Measurements from ENCODE around the gene SSBP4. TPM values are rescaled to one million over a fixed set of nuclear protein-coding genes. Genes with fewer than 3 reads are reported as not detected.

Gene SSBP4
- total and polyA plus RNA-seq, 2 experiments from 2014 or later = 72.6 to 156 TPM

- Histone ChIP-seq H3K36me3 (replicated peaks; ENCODE audit: insufficient read depth, low read depth) (no peaks in the 10 kb centered on the region), H4K20me1 (ENCODE audit: insufficient read depth, poor library complexity, severe bottlenecking) (peaks cover 40% of the 10 kb centered on the region), H3K9me3 (ENCODE audit: low read depth) (no peaks in the 10 kb centered on the region), H3K27me3 (no peaks in the 10 kb centered on the region), H3K27ac (no peak overlapping the region), H3K79me2 (peaks cover 65% of the 10 kb centered on the region), H3K4me3 (no peak overlapping the region), H2AFZ (no peak overlapping the region), H3K4me1 (ENCODE audit: insufficient read depth) (peaks cover 39% of the 10 kb centered on the region), H3K9me2 (replicated peaks; ENCODE audit: insufficient read depth) (no peaks in the 10 kb centered on the region), H3K4me2 (no peak overlapping the region)
- no peak for DNase-seq (ENCODE audit: low spot score)
- TF ChIP-seq EZH2phosphoT487 (IDR thresholded peaks at IDR 0.05; ENCODE audit: low read depth, severe bottlenecking, unreplicated experiment) (no peak), CTCF (IDR thresholded peaks at IDR 0.05; ENCODE audit: poor library complexity) (no peak), EZH2 (IDR thresholded peaks at IDR 0.05; ENCODE audit: borderline replicate concordance) (no peak)
- WGBS (ENCODE audit: low lambda C conversion rate, missing lambda C conversion rate) = 89% methylated on average over 18 of the region's 18 CpGs
These were observed 6.6 kb downstream of the SSBP4 start for GRCh38 chr19:18425515-18426415.

GRCh38 chr19:18426416-18426767 is 7.2 kb downstream of the SSBP4 start:
- Histone ChIP-seq H3K27ac (no peak overlapping the region), H2AFZ (no peak overlapping the region), H3K9me2 (replicated peaks; ENCODE audit: insufficient read depth) (no peaks in the 10 kb centered on the region), H4K20me1 (ENCODE audit: insufficient read depth, poor library complexity, severe bottlenecking) (peaks cover 34% of the 10 kb centered on the region), H3K4me3 (no peak overlapping the region), H3K9me3 (ENCODE audit: low read depth) (no peaks in the 10 kb centered on the region), H3K4me2 (no peak overlapping the region), H3K36me3 (replicated peaks; ENCODE audit: insufficient read depth, low read depth) (no peaks in the 10 kb centered on the region), H3K79me2 (peaks cover 60% of the 10 kb centered on the region), H3K4me1 (ENCODE audit: insufficient read depth) (peaks cover 32% of the 10 kb centered on the region), H3K27me3 (no peaks in the 10 kb centered on the region)
- no peak for DNase-seq (ENCODE audit: low spot score)
- WGBS (ENCODE audit: low lambda C conversion rate, missing lambda C conversion rate) = 92% methylated on average over 8 of the region's 8 CpGs
- TF ChIP-seq EZH2 (IDR thresholded peaks at IDR 0.05; ENCODE audit: borderline replicate concordance) (no peak), EZH2phosphoT487 (IDR thresholded peaks at IDR 0.05; ENCODE audit: low read depth, severe bottlenecking, unreplicated experiment) (no peak), CTCF (IDR thresholded peaks at IDR 0.05; ENCODE audit: poor library complexity) (no peak)

GRCh38 chr19:18427080-18427742 is 8.0 kb downstream of the SSBP4 start:
- no peak overlapping the region for H3K4me2 ChIP-seq
- no peak overlapping the region for H2AFZ ChIP-seq
- TF ChIP-seq CTCF (IDR thresholded peaks at IDR 0.05; ENCODE audit: poor library complexity) (no peak), EZH2 (IDR thresholded peaks at IDR 0.05; ENCODE audit: borderline replicate concordance) (no peak), EZH2phosphoT487 (IDR thresholded peaks at IDR 0.05; ENCODE audit: low read depth, severe bottlenecking, unreplicated experiment) (no peak)
- no peak for DNase-seq (ENCODE audit: low spot score)
- peaks cover 54% of the 10 kb centered on the region for H3K79me2 ChIP-seq
- no peaks in the 10 kb centered on the region for H3K9me2 ChIP-seq (replicated peaks; ENCODE audit: insufficient read depth)
- no peak overlapping the region for H3K4me3 ChIP-seq
- peaks cover 34% of the 10 kb centered on the region for H3K4me1 ChIP-seq (ENCODE audit: insufficient read depth)
- 97% methylated on average over 15 of the region's 16 CpGs for WGBS (ENCODE audit: low lambda C conversion rate, missing lambda C conversion rate)
- H3K36me3 ChIP-seq (replicated peaks; ENCODE audit: insufficient read depth, low read depth) = no peaks in the 10 kb centered on the region
- no peaks in the 10 kb centered on the region for H3K27me3 ChIP-seq
- no peaks in the 10 kb centered on the region for H3K9me3 ChIP-seq (ENCODE audit: low read depth)
- no peak overlapping the region for H3K27ac ChIP-seq
- H4K20me1 ChIP-seq (ENCODE audit: insufficient read depth, poor library complexity, severe bottlenecking) = peaks cover 26% of the 10 kb centered on the region

All from hepatocyte (in vitro differentiated cells).